Panc1 (cell line): ENCODE data around the gene MPND. TPM values are rescaled to one million over a fixed set of nuclear protein-coding genes. Genes with fewer than 3 reads are reported as not detected.

Experiments
- ATAC-seq: fragments of 200-7000 bp; cut with Tn5 transposase; 2 replicates; pipeline ENCODE4 v1.9.1; 2020; ENCODE audit warnings: mild to moderate bottlenecking, moderate library complexity
- BruUV-seq: library from RNA; stranded (reverse); fragments of 400-500 nt; replicated peaks from 2 replicates; lab custom pipeline; 2021; lab: Mats Ljungman, UMichigan
- CTCF ChIA-PET: fragments of 300-600 bp; sonication (Branson Sonifier 250); formaldehyde crosslinking; loops from one replicate; lab custom pipeline; 2022; ENCODE audit warnings: antibody characterized with exemption; lab: Charles Lee
- POLR2A ChIA-PET: fragments of 300-600 bp; sonication (Branson Sonifier 250); formaldehyde crosslinking; loops from one replicate; lab custom pipeline; 2022; ENCODE audit warnings: antibody characterized with exemption; lab: Charles Lee
- DNase-seq: peaks from one replicate; pipeline ENCODE4 v3.0.0-alpha.2; 2010; ENCODE audit warnings: low read depth, low spot score
- H3K27ac ChIP-seq: 2 replicates; pipeline ENCODE4 v1.5.1; 2011; ENCODE audit warnings: mild to moderate bottlenecking, low read length, inconsistent platforms
- H3K27me3 ChIP-seq: fragments of 200-500 bp; sonication (Bioruptor generic); 2 replicates; pipeline ENCODE4 v1.6.0; 2014; ENCODE audit warnings: low read length, inconsistent platforms; ENCODE audit not compliant: control insufficient read depth, insufficient read depth
- H3K36me3 ChIP-seq: fragments of 200-500 bp; sonication (Bioruptor generic); 2 replicates; pipeline ENCODE4 v1.5.1; 2014; ENCODE audit warnings: inconsistent platforms, mild to moderate bottlenecking, low read length, moderate library complexity; ENCODE audit not compliant: control insufficient read depth, insufficient read depth
- H3K4me1 ChIP-seq: 2 replicates; pipeline ENCODE4 v1.5.1; 2011; ENCODE audit warnings: inconsistent platforms, mild to moderate bottlenecking, low read length, moderate library complexity; ENCODE audit not compliant: control insufficient read depth, insufficient read depth
- H3K4me3 ChIP-seq, 2 experiments: 2 replicates each; pipeline ENCODE4 v1.5.1; 2011 to 2012; ENCODE audit warnings: low read depth in 2 of 2, low read length in 2 of 2, mild to moderate bottlenecking in 2 of 2, inconsistent platforms in 1 of 2, moderate library complexity in 1 of 2
- H3K9me3 ChIP-seq: fragments of 200-500 bp; sonication (Bioruptor generic); 2 replicates; pipeline ENCODE4 v1.5.1; 2014; ENCODE audit warnings: low read depth, mild to moderate bottlenecking, inconsistent platforms, low read length, moderate library complexity; ENCODE audit not compliant: control insufficient read depth, insufficient read depth
- POLR2AphosphoS5 ChIP-seq: IDR thresholded peaks from 2 replicates; pipeline ENCODE4 v1.6.1; 2012; ENCODE audit warnings: mild to moderate bottlenecking, low read depth, low read length, moderate library complexity
- REST ChIP-seq, 2 experiments: IDR thresholded peaks; 2 replicates each; pipeline ENCODE4 v1.6.1; 2011 to 2012; ENCODE audit warnings: low read depth in 2 of 2, control low read depth in 1 of 2, low read length in 1 of 2, mild to moderate bottlenecking in 1 of 2, moderate library complexity in 1 of 2; ENCODE audit not compliant: insufficient read depth in 1 of 2
- SIN3A ChIP-seq: IDR thresholded peaks from 2 replicates; pipeline ENCODE4 v1.6.1; 2012; ENCODE audit warnings: low read depth, mild to moderate bottlenecking, low read length, moderate library complexity, borderline replicate concordance; ENCODE audit not compliant: insufficient read depth
- TCF7L2 ChIP-seq: IDR thresholded peaks from 2 replicates; pipeline ENCODE4 v1.6.1; 2011; ENCODE audit warnings: mild to moderate bottlenecking, low read depth, low read length, inconsistent platforms
- in situ Hi-C: cut with HindIII; loops from 2 replicates; pipeline ENCODE4 v1.10.0; 2016; ENCODE audit warnings: low sequenced_read_pairs, low pct_unique_long_range_greater_than_20kb
- intact Hi-C: fragments of 100-400 bp; cut with micrococcal nuclease; formaldehyde crosslinking; loops from one replicate; pipeline ENCODE4 v1.10.0; 2022; ENCODE audit not compliant: unreplicated experiment
- total RNA-seq: library from RNA; stranded (reverse); gene quantifications from one replicate; pipeline ENCODE4 v1.2.1, GENCODE V29; 2021; ENCODE audit not compliant: unreplicated experiment

Gene MPND
- total RNA-seq, 1 experiment from 2014 or later, result 22.9 TPM

- in situ Hi-C loops, result no loop called here
- DNase-seq, result no peak
- Histone ChIP-seq H3K9me3 (no peaks in the 10 kb centered on the region), H3K4me3 (no peak overlapping the region), H3K27ac (peak overlapping the region; percentile 61; the same call in 1 of the 2 replicates), H3K4me1 (peaks cover 26% of the 10 kb centered on the region), H3K27me3 (no peaks in the 10 kb centered on the region), H3K36me3 (no peaks in the 10 kb centered on the region)
- POLR2A ChIA-PET, result interaction anchor here (0.7 kb wide), 1 partner anchor 57 kb away, joined by 5 read pairs; no protein-coding TSS in a partner anchor
- BruUV-seq, result no TSS peak
- ATAC-seq, result peak; percentile 52
- TF ChIP-seq POLR2AphosphoS5, result 0 out of 2 replicates have a peak, but pooled peaks have one; percentile 20
- no peak for TF ChIP-seq REST (IDR thresholded peaks at IDR 0.05; ENCODE audit: insufficient read depth in 1 of 2, low read depth in 2 of 2, low read length in 1 of 2)
- no peak for TF ChIP-seq TCF7L2
- CTCF ChIA-PET, result no interaction called here
- intact Hi-C loops, result no loop called here
These were observed 18.0 kb downstream of the MPND start for GRCh38 chr19:4361152-4362046.

- in situ Hi-C loops, result no loop called here
- H3K27ac ChIP-seq, result peak overlapping the region; percentile 12; the same call in 1 of the 2 replicates
- ChIA-PET CTCF (interaction anchor here (1.3 kb wide), 1 partner anchor 14 kb away, joined by 3 read pairs; no protein-coding TSS in a partner anchor), POLR2A (no interaction called here)
- BruUV-seq, result no TSS peak
- no peaks in the 10 kb centered on the region for H3K9me3 ChIP-seq
- ATAC-seq (no peak; the same call in 1 of the 2 replicates), DNase-seq (no peak)
- no peaks in the 10 kb centered on the region for H3K27me3 ChIP-seq
- no peaks in the 10 kb centered on the region for H3K36me3 ChIP-seq
- H3K4me1 ChIP-seq, result peaks cover 26% of the 10 kb centered on the region
- intact Hi-C loops, result no loop called here
- no peak for TF ChIP-seq SIN3A
- peak; percentile 23; the same call in 1 of the 2 replicates for TF ChIP-seq POLR2AphosphoS5
- TF ChIP-seq TCF7L2, result no peak
- no peak overlapping the region for H3K4me3 ChIP-seq
These were observed 18.9 kb downstream of the MPND start for GRCh38 chr19:4362101-4362828.
